A549 (cell line): ENCODE results near the gene ITGB7.

Experiments
- CTCF ChIP-seq: fragments of >200 bp; sonication (Bioruptor Twin); formaldehyde crosslinking; IDR thresholded peaks from 3 replicates; pipeline ENCODE4 v1.5.1; 2016
- EHMT2 ChIP-seq: fragments of 200-600 bp; sonication (generic); IDR thresholded peaks from 2 replicates; pipeline ENCODE4 v1.6.1; 2016; ENCODE audit warnings: antibody characterized with exemption, low read depth, mild to moderate bottlenecking, moderate library complexity
- EP300 ChIP-seq, 2 experiments: fragments of >200 bp; sonication (Bioruptor Twin); formaldehyde crosslinking; IDR thresholded peaks; 2 replicates in 1 of 2; 3 replicates in 1 of 2; pipeline ENCODE4 v1.6.1; 2016 to 2017
- MAFK ChIP-seq: fragments of 450-650 bp; IDR thresholded peaks from 2 replicates; pipeline ENCODE4 v1.6.1; 2014; ENCODE audit not compliant: partially characterized antibody
- MAX ChIP-seq: IDR thresholded peaks from 2 replicates; pipeline ENCODE4 v1.6.1; 2012
- POLR2A ChIP-seq: IDR thresholded peaks from 2 replicates; pipeline ENCODE4 v1.6.1; 2012; ENCODE audit warnings: mild to moderate bottlenecking, low read length
- REST ChIP-seq: fragments of 200-600 bp; sonication (generic); IDR thresholded peaks from 2 replicates; pipeline ENCODE4 v1.6.1; 2016; ENCODE audit warnings: antibody characterized with exemption, mild to moderate bottlenecking, moderate library complexity
- RFX5 ChIP-seq: fragments of 450-650 bp; IDR thresholded peaks from 2 replicates; pipeline ENCODE4 v1.7.1; 2014; ENCODE audit warnings: antibody characterized with exemption, mild to moderate bottlenecking, moderate library complexity
- SREBF2 ChIP-seq: fragments of 450-650 bp; IDR thresholded peaks from 2 replicates; pipeline ENCODE4 v1.6.1; 2014; ENCODE audit warnings: mild to moderate bottlenecking, moderate library complexity
- TP53 ChIP-seq: fragments of 250-450 bp; sonication (Bioruptor Pico); IDR thresholded peaks from 2 replicates; pipeline ENCODE4 v1.5.0; 2021; ENCODE audit warnings: mild to moderate bottlenecking, moderate library complexity
- ZC3H11A ChIP-seq: fragments of 450-650 bp; IDR thresholded peaks from 2 replicates; pipeline ENCODE4 v1.6.1; 2014; ENCODE audit warnings: antibody characterized with exemption, mild to moderate bottlenecking
- ZFP36 ChIP-seq: fragments of 450-650 bp; IDR thresholded peaks from 2 replicates; pipeline ENCODE4 v1.6.1; 2014; ENCODE audit warnings: borderline replicate concordance; ENCODE audit not compliant: partially characterized antibody
- ZNF302 ChIP-seq: fragments of 250-450 bp; sonication (Bioruptor Pico); IDR thresholded peaks from 2 replicates; pipeline ENCODE4 v1.9.0; 2021; ENCODE audit warnings: inconsistent platforms, mild to moderate bottlenecking, moderate library complexity

GRCh38 chr12:53226815-53227214 is 19.8 kb upstream of the ITGB7 start:
- TF ChIP-seq CTCF, result no peak
- TF ChIP-seq POLR2A, result no peak
- no peak for TF ChIP-seq EP300 (IDR thresholded peaks at IDR 0.05)
- no peak for TF ChIP-seq ZNF302
- TF ChIP-seq REST, result no peak
- TF ChIP-seq MAFK, result no peak
- no peak for TF ChIP-seq EHMT2
- TF ChIP-seq MAX, result no peak
- TF ChIP-seq ZC3H11A, result no peak
- TF ChIP-seq ZFP36, result no peak
- TF ChIP-seq SREBF2, result no peak
- TF ChIP-seq RFX5, result no peak
- no peak for TF ChIP-seq TP53 (CRISPR knock-in tag)
